Measurements from ENCODE around the gene RMI1. TPM values are rescaled to one million over a fixed set of nuclear protein-coding genes. Genes with fewer than 3 reads are reported as not detected.

RMI1 gene
- total and polyA plus RNA-seq, 2 of the 8 experiments (the other 6 are each of a cell fraction or from before 2014, with no cell fraction given), result 3.0 to 34.1 TPM

DNA sequence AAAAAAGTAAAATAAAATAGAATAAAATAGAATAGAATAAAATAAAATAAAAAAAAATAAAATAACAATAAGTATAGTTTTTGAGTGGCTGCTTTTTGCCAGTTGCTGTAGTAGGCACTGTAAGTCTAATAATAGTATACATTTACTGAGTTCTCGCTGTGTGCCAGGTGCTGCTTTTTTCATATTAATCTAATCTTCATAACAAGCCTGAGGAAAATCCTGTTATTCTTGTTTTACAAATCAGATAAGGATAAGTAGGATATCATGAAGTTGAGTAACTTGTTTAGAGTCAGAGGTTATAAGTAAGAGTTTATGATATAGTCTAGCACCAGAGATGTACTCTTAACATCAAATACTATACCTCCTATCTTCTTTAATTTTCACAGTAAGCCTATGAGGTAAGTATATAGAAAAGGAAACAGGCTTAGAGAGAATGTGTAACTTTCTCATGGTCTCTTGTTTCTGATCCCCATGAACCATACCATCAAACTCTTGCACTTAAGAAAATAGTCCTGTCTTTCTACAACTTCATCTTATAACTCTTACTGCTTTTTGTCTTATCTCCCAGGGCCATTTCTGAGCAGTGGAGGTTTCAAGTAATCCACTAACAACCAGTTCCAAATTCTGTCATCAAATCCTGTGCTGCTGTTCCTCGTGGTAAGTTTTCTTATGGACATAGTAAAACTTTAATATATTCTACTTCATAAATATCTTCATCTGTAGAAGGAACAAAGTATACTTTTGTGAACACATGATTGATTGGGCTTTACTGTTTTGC lies 18.7 kb downstream of the RMI1 start (continued):
- TF ChIP-seq RAD21 (IDR thresholded peaks at IDR 0.05 in 1 of 2, conservative IDR thresholded peaks at IDR 0.05 in 1 of 2; ENCODE audit: low read depth in 2 of 2, low read length in 2 of 2) (no peak), NRF1 (IDR thresholded peaks at IDR 0.05; ENCODE audit: low read depth, low read length) (no peak), MAFK (IDR thresholded peaks at IDR 0.05; ENCODE audit: low read depth, low read length) (no peak)
- TF ChIP-seq, protein P1, sequence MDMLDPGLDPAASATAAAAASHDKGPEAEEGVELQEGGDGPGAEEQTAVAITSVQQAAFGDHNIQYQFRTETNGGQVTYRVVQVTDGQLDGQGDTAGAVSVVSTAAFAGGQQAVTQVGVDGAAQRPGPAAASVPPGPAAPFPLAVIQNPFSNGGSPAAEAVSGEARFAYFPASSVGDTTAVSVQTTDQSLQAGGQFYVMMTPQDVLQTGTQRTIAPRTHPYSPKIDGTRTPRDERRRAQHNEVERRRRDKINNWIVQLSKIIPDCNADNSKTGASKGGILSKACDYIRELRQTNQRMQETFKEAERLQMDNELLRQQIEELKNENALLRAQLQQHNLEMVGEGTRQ (IDR thresholded peaks at IDR 0.05; ENCODE audit: low read length), result no peak
